ENCODE measurements around the gene NCKAP5L.

DNA sequence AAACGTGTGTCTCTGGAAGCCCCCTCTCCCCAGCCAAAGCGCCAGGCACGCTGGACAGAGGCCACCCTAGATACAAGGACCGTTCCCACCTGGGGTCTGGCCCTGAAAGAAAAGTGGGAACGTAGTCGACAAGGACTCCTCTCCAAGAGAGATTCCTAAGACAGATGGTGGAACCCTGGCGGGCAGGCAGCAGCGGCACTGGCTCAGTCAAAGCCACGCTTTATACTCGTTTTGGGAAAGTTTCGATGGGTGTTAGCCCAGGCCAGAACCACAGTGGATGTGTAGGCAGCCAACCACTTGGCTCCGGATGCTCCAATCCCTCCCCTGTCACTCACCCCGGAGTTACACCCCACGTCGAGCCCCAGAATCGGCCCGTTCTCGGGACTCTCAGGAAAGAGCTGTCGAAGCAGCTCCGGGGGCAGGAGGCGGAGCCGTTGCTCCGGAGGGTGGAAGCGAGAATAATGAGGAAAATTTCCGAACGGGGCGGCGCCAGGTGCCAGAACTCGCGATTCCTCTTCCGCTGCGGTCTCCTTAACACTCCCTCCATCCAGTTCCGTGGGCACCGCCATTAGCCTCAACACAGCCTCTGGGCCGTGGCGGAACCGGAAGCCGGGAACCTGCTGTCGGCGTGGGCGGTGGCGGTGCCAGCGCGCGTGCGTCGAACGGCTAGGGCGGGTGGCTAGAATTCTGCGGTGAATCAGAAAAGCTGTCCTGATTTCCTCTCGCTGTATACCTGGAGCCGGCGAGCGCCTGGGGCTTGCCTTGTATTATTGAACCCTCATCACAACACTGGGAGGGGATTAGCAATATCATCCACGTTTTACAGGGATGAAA is 14.5 kb upstream of the NCKAP5L start, which contains the start of gene BCDIN3D:
- TF ChIP-seq, protein P1, sequence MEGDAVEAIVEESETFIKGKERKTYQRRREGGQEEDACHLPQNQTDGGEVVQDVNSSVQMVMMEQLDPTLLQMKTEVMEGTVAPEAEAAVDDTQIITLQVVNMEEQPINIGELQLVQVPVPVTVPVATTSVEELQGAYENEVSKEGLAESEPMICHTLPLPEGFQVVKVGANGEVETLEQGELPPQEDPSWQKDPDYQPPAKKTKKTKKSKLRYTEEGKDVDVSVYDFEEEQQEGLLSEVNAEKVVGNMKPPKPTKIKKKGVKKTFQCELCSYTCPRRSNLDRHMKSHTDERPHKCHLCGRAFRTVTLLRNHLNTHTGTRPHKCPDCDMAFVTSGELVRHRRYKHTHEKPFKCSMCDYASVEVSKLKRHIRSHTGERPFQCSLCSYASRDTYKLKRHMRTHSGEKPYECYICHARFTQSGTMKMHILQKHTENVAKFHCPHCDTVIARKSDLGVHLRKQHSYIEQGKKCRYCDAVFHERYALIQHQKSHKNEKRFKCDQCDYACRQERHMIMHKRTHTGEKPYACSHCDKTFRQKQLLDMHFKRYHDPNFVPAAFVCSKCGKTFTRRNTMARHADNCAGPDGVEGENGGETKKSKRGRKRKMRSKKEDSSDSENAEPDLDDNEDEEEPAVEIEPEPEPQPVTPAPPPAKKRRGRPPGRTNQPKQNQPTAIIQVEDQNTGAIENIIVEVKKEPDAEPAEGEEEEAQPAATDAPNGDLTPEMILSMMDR (conservative IDR thresholded peaks at IDR 0.05; ENCODE audit: low read depth, low read length), result no peak
- no peak for TF ChIP-seq EZH2 (IDR thresholded peaks at IDR 0.05; ENCODE audit: borderline replicate concordance, low read depth, low read length, poor library complexity, severe bottlenecking)
